HG02678 (cell line): ENCODE data around the gene SEMA3G.

Experiments used
- ATAC-seq: cut with Tn5 transposase; IDR thresholded peaks from one replicate; pipeline ENCODE4 v1.9.1; 2021; ENCODE audit warnings: mild to moderate bottlenecking, moderate library complexity; ENCODE audit not compliant: unreplicated experiment

The SEMA3G gene

DNA sequence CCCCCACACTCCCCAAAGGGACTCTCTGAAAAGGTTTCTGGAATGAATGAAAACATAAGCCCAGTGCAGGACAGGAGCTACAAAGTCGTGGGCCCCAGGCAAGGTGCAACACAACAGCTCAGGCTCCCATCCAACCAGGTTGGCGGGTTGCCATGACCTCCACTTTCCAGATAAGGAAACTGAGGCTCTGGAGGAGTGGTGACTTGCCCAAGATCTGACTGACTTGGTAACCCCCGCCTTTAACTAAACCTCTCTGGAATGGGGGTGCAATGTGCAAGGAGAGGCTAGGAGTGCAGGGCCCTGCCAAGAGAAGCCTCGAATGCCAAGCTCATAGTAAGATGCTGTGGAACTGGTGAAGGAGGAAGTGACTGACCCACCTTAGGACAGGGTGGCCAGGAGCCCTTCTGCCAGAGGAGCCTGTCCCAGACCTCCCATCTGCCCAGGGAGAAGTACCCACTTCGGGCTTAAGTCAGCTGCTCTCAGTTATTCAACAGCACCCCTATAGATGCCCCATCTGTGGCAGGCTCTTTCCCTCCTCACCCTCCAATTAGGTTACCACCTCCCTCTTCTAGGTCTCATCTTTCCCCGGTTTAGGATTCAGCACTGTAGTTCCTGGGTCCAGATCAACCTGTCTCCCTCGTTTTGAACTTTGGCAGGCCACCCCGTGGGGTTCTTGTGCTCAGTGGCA is 9.5 kb upstream of the SEMA3G start:
- no peak for ATAC-seq

DNA sequence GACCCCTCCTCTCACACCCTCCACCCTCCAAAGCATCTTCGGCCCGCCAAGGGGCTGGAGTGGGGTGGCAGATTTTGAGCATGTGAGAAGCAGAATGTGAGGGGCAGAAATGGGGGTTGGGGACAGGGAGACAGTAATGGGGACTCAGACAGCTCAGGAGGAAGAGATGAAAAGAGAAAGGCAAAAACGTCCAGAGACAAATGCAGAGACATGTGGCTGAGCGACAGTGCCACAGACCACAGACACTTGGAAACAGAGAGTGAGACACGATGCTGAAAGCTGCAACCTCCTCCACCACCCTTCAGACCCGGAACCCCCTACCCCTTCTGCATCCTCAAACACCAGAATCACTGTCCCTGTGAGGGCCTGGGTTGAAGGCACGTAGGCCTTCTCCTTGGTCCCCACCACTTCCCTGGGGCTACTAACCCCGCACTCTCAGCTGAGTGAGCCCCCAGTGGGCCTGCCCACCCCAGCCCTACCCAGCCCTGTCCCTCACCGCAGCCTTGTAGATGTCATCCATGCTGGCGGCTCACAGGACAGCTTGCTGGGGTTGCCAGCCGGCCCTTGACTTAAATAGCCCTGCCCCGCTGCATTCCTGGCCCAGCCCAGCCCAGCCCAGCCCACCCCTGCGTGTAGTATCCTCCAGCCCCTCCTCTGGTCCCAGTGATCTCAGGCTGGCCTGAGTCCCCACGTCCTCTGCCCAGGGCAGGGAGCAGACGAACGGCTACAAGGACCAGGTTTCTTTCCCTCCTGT is 8.8 kb upstream of the SEMA3G start, which contains the start of gene TNNC1:
Gene TNNC1, minus strand, starts transcription at position 546 of the 754 bp plus-strand sequence. Its CDS starts 26 bp downstream, at position 520.
- no peak for ATAC-seq

DNA sequence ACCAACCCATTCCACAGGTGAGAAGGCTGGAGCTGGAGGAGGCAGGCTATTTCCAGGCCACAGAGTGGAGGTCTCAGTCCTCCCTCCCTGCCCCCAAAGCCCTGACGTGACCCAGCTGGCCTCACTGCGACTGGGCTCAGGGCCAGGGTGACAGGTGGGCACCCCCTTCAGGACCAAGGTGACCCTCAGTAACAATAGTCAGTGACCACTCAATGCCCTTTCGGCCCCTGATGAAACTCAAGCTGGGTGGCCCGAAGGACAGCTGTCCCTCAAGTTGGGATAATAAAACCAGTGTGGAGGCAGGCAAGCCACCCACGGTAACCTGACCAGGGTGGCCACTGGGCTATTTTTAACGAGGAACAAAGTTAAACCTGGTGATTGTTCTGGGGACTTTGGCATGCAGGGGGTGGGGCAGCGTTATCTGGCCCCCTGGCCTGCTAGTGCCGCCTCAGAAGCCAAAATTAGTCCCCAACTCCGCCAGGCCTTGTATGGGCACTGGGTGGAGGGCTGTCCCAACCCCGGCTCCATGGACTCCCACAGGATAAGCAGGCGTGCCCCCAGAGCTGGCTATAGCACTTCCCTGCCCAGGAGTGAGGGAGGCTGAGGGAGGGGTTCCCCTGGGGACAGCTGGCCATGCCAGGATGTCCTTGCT is 7.8 kb upstream of the SEMA3G start:
- ATAC-seq: no peak

DNA sequence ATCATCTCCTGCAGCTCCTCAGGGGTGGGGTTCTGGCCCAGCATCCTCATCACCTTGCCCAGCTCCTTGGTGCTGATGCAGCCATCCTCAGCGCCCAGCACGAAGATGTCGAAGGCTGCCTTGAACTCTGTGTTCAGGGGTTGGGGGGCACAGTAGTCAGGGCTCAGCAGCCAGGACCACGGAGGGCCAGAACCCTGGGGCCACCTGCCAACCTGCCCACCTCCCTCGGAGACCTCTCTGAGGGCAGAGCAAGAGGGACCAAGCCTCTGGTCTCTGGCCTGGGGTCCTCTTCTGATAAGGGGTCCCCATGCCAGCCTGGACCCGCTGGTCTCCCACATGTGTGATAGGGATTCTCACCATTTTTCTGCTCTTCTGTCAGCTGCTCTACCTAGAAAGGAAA is 7.2 kb upstream of the SEMA3G start:
- ATAC-seq: no peak

DNA sequence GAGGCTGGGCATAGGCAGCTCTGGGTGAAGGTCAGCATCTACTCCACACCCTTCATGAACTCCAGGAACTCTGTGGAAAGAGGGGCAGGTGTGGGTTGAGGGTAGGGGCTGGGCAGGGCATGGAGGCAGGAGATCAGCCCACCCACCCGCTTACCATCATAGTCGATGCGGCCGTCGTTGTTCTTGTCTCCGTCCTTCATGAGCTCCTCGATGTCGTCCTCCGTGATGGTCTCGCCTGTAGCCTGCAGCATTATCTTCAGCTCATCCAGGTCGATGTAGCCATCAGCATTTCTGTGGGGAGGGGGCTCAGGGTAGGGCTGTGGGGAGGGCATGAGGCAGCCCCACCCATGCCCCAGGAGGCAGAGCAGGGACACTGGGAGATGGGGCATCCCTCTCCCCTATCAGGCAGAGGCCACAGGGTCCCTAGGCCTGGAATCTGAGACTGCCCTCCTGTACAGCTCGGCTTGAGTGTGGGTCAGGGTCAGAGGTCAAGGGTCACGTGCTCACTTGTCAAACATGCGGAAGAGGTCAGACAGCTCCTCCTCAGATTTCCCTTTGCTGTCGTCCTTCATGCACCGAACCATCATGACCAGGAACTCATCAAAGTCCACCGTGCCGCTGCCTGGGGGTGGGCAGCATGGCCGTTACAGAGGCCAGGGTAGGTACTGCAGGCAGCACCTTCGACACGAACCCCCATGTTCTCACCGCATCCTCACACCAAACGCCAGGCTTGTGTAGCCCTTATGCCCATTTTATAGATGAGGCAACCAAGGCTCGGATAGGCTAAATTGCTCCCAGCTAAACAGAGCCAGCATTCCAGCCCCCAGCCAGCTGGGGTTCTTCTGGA is 6.6 kb upstream of the SEMA3G start:
- ATAC-seq: no peak

DNA sequence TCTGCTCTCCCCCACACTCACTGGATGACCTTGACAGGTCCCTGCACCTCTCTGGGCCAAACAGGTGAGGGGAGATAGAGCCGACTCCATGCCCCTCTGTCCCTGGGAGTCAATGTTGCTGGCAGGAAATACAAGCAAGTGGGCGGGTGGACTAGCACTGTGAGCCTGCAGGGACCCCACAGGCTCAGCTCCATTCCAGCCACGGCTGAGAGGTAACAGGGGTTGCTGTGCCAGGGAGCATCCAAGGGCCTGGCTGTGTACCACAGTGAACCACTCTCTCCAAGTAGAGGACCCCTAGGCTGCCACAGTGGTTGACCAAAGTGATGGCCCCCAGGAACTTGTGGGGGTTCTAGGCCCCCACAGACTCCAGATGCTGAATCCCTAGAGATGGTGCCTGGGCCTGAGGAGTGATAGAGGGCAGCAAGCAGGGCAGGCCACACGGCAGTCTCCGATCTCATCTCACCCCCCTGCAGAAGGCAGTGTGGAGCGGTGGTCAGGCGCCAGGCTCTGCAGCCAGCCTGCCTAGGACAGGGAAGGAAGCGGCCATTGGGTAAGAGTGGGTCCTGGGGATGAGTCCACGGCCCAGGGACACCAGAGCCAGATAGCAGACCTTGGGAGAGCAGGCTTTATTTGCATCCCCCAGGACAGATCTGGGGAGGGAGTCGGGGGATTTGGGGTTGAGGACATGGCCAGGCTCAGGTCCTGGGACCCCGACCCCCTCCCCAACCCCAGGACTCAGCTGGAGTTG is 5.8 kb upstream of the SEMA3G start:
- no peak for ATAC-seq

DNA sequence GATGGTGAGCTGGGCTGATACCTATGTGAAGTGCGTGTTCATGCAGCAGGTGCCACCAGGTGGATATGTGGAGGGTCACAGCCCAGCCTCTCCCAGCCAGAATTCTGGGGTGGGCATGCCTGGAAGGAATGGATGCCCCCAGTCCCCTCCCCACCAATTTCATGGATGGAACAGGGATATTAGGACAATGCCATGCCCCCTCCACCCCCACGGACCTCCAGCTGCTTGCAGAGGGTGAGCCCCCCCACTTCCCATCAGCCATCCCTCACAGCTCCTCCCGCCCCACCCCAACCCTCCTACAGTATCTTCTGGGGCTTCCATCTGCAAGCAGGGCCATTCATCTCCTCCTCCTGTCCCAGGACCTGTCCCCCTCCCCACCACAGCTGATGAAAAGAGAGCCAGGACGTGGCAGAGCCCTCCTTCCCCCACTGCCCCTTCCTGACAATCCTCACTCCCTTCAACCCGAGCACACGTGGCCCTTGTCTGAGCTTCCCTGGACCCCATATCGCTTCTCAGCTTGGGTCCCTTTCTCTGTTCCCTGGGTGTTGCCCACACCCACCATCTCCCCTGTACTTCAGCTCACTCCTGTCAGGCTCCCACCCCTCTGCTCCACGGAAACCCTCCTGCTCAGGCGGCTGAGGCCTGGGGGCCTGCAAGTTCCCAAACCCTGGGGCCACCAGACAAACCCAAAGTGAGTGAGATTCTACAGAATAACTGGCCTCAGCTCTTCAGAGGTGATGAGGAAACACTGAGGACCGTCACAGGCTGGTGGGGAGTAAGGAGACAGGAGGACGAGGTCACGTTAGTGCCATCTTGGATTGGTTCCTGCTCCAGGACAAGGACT is 2.8 kb upstream of the SEMA3G start:
- ATAC-seq: no peak

DNA sequence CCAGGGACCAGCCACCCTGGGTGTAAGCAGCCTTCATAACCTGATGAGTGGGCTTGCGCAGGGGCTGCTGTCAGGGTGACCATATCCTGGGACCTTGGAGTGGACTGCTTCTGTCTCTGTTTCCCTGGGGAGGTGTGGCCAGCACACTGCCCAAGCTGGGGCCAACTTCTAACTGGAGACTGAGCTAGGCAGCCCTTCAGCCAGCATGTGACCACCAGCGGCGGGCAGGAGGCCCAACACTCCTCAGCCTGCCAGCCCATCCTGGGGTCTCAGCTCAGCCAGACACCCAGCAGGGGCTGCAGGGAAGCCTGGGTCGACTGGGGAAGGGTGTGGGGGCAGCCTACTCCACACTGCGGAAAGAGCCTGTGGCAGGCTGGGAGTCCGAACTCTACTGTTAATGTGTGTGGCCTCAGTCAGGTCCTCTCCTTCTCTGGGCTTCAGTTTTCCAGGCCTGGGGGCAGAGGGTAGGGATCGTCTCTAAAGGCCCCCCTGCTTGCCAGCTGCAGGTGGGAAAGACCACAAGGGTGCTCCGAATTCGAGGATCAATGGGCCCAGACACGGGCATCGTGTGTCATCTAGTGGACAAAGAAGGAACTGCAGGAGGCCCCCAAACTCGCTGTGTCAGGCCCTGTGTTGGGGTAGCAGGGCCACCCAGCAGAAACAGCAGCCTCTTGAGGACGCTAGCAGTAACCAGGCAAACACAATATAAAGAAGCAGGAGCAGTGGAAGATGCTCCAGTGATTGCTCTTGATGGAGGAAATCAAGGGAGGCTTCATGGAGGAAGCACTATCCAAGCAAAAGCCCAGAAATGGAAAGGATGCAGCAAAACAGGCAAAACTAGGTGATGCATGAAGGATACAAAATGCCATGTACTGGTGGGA is 2.0 kb upstream of the SEMA3G start:
- no peak for ATAC-seq

DNA sequence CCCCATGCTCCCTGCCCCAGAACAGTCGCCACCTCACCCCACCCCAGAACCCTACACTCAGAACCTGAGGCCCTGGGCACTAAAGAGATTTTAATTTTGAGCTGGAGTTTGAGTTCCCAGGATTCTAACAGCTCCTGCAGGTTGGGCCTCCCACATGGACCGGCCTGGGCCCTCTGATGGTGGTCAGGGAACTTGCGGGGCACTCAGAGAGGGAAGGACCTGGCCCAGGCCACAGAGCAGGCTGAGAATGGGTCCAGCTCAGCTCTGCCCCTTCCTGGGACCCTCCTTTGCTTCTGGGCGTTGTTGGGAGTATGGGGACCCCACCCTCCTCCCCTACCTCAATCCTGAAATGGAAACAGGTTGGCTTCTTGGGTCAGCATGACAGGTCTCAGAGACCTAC is 1.1 kb upstream of the SEMA3G start:
- ATAC-seq: no peak

DNA sequence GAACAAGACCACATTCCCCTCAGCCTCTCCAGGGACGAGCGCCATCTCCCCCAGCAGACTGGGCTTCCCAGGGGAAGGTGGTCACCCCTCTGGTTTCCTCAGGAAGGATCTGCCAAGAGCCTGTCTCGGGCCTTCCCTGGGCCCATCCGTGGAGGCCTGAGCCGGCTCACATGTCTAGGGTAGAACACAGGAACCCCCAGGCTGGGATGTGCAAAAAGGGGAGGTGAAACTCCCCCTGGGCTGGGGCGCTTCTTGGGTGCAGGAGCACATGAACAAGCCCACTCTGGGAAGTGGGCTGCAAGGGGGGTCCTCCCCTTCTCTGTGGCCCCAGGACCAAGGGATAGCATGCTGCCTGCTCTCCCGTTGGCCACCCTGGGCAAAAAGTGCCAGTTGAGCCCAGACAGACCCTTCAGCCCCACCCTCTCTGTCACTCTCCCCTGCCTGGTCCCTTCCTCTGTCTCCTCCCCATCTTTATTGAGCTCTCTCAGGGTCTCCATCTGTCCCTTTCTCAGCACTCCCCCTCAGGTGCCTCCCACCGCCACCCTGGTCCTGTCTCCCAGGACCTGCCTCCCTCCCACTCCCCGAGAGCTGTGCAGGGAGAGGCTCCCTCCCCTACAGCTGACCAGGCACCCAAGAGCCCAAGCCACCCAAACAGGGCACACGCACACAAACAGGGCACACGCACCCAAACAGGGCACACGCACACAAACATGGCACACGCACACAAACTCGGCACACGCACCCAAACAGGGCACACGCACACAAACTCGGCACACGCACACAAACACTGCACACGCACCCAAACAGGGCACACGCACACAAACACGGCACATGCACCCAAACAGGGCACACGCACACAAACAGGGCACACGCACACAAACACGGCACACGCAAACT is 864 bp downstream of the SEMA3G start:
- ATAC-seq: no peak

DNA sequence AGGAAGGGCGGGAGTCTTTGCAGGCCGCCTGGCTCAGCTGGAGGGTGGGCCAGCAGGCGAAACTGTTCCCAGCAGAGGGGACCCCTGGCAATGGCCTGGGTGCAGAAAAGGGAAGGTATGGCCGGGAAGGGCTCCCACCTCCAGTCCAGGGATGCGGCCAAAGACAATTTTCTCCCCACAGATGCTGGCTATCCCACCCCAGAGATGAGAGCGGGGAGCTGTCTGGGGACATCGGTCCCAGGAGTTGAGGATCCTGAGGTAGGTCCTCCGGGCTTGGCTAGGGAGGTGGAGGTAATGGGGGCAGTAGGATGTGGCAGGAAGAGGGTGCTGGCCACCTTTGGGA is 1.7 kb downstream of the SEMA3G start:
- ATAC-seq: no peak

DNA sequence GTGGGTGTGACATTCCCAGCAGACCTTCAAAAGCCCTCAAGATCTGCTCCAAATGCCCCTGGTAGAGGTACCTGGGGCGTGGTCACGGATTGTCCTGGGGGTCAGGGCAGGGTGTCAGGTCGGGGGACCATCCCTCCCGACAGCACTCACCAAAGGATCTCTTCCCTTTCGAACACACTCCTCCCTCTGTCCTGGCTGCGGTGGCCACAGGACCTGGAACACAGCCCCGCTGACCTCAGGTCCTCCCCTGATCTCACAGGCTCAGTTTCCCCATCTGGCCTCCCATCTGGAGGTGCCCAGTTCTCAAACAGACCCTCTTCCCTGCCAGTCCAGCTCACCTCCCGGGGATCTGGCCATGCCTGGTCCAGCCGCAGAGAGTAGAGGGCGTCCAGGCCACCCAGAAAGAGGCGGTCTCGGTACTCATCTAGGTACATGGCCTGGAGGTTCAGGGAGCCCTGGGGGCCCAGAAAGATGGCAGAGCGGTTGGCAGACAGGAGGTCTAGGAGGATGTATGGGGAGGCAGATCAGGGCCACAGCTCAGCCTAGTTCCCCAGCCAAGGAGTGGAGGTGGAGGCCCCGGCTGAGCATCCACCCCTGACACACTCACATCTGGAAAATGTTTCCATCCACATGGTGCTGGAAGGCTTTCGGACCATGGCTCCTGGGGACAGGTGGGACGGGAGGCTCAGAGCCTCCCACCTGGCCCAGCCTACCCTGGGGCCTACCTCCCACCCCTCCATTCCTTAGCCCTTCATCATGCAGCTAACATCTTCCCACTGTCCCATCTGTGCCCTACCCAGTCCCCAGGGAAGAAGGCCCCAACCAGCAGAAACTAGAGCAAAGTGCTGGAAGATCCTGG is 2.3 kb downstream of the SEMA3G start:
- ATAC-seq: no peak

DNA sequence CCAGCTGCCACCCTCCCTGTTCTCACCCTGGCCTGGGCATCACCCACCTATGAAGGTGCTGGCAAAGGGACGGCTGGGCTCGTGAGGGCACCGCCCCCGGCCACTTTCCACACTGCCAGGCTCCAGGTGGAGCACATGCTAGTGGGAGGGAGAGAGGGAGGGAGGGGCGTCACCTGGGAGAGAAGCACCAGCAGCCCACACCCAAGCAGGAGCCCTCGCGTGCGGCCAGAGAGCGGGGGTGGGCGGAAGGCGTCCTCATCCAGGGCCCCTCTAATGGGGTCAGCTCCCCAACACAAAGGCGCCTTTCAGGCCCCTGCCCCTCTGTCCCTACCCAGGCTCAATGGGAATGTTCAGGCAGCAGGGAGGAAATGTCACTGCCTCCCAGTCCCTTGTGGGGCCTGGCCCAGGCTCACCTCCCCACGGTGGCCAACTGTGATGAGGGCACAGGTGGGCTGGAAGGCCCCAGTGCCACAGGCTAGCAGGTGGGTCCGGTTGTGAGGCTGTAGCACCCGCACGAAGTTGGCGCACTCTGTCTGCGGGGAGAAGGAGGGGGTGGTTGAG is 3.1 kb downstream of the SEMA3G start:
- no peak for ATAC-seq

DNA sequence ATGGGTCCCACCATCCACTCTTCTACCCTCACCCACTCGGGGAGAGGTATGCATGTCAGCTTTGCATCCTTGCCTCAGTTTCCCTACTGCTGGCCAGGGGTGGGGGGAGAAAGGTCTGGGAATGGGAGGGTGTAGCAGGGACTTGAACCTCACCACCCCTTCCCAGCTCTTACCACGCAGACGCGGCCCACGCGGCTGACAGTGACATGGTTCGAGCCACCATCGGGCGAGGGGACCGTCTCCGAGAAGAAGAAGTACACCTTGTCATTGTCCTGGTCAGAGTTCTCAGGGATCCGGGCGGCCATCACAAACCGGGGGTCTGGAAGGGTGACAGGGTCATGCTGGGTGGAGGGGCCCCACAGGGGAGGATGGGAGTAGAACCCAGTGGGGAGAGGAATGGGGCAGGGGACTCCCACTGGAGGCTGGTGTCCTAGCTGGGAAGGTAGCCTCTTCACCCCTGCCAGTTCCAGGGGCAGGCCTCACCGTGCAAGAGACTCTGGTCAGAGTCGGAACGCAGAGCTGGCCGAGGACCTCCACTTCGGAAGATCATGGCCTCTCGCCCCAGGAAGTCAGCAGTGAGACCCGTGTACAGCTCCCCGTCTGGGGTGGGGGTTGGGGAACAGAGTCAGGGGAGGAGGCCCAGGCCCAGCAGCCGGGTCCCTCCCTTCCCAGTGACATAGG is 3.7 kb downstream of the SEMA3G start:
- ATAC-seq: no peak

DNA sequence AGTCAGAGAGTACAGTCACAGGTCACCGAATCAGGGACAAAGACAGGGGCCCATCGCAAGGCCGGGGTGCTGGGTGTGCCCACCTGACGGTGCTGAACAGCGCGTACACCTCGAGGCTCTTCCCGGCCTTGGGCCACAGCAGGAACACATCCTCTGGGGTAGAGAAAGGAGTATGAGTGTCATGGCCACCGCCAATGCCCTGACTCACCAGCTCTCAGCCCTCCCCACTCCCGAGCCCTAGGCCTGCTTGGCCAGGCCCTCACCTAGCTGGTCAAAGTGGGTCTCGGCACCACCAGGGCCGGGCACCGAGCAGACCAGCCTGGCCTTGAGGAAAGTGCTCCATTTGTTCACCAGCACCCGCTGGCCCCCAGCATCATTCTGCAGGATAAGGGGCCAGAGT is 4.2 kb downstream of the SEMA3G start:
- no peak for ATAC-seq

DNA sequence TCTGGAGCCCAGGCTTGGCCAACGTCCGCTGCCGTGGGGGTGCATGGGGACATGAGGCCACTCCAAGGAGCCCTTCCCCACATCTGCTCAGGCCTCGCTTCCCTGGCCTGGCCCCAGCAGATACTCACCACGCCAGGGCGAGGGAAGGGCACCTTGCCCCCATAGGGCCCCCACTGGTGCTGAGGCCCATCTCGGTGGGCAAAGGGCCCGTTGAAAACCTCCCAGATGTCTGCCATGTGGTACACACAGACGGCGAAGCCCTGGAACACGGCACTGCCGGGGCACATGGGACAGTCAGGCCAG is 4.7 kb downstream of the SEMA3G start:
- no peak for ATAC-seq
